Measurements from ENCODE around the gene STIM2.
"Not testable (repeated sequence)": the region's sequence is repeated elsewhere in the genome, so short reads cannot be mapped to it uniquely, and the experiment has no call there.

The STIM2 gene

GRCh38 chr4:27008679-27009078, 148.0 kb downstream of the STIM2 start:
- no peak for DNase-seq

- no peak for DNase-seq
These were observed 148.9 kb downstream of the STIM2 start for GRCh38 chr4:27009539-27009938.

- DNase-seq, result peak; percentile 20
These were observed 149.8 kb downstream of the STIM2 start for GRCh38 chr4:27010334-27010940.

- DNase-seq, result no peak
These were observed 150.8 kb downstream of the STIM2 start for GRCh38 chr4:27011401-27011800.

GRCh38 chr4:27013012-27013411, 152.4 kb downstream of the STIM2 start:
- no peak for DNase-seq

GRCh38 chr4:27016551-27016950, 155.9 kb downstream of the STIM2 start:
- no peak for DNase-seq

GRCh38 chr4:27017623-27018022, 157.0 kb downstream of the STIM2 start:
- no peak for DNase-seq

- DNase-seq, result no peak
These were observed 157.4 kb downstream of the STIM2 start for GRCh38 chr4:27018076-27018475.

- no peak for DNase-seq
These were observed 158.3 kb downstream of the STIM2 start for GRCh38 chr4:27018910-27019309.

- DNase-seq, result no peak
These were observed 159.1 kb downstream of the STIM2 start for GRCh38 chr4:27019766-27020165.

- DNase-seq, result no peak
These were observed 159.6 kb downstream of the STIM2 start for GRCh38 chr4:27020203-27020602.

- no peak for DNase-seq
These were observed 160.0 kb downstream of the STIM2 start for GRCh38 chr4:27020603-27021002.

GRCh38 chr4:27022963-27023362, 162.3 kb downstream of the STIM2 start:
- no peak for DNase-seq

- no peak for DNase-seq
These were observed 162.7 kb downstream of the STIM2 start for GRCh38 chr4:27023366-27023765.

GRCh38 chr4:27024805-27025204, 164.2 kb downstream of the STIM2 start:
- no peak for DNase-seq

- DNase-seq, result no peak
These were observed 166.8 kb downstream of the STIM2 start for GRCh38 chr4:27027428-27027827.

GRCh38 chr4:27035127-27035526, 174.5 kb downstream of the STIM2 start:
- not testable (repeated sequence) for DNase-seq

- DNase-seq, result no peak
These were observed 179.7 kb downstream of the STIM2 start for GRCh38 chr4:27040356-27040755.

GRCh38 chr4:27042411-27042810, 181.8 kb downstream of the STIM2 start:
- DNase-seq, result no peak

GRCh38 chr4:27043200-27043599, 182.6 kb downstream of the STIM2 start:
- DNase-seq, result no peak

- no peak for DNase-seq
These were observed 186.2 kb downstream of the STIM2 start for GRCh38 chr4:27046851-27047250.

GRCh38 chr4:27048429-27049238, 188.0 kb downstream of the STIM2 start:
- peak; percentile 25 for DNase-seq

- no peak for DNase-seq
These were observed 188.7 kb downstream of the STIM2 start for GRCh38 chr4:27049239-27049829.

GRCh38 chr4:27050731-27051130, 190.1 kb downstream of the STIM2 start:
- DNase-seq, result no peak
